NCI-H128 (cell line): ENCODE results near the gene GARS1.

Experiments
- DNase-seq: peaks from one replicate; lab custom pipeline; 2025; ENCODE audit not compliant: unreplicated experiment; lab: John Stamatoyannopoulos, UW

The GARS1 gene

DNA sequence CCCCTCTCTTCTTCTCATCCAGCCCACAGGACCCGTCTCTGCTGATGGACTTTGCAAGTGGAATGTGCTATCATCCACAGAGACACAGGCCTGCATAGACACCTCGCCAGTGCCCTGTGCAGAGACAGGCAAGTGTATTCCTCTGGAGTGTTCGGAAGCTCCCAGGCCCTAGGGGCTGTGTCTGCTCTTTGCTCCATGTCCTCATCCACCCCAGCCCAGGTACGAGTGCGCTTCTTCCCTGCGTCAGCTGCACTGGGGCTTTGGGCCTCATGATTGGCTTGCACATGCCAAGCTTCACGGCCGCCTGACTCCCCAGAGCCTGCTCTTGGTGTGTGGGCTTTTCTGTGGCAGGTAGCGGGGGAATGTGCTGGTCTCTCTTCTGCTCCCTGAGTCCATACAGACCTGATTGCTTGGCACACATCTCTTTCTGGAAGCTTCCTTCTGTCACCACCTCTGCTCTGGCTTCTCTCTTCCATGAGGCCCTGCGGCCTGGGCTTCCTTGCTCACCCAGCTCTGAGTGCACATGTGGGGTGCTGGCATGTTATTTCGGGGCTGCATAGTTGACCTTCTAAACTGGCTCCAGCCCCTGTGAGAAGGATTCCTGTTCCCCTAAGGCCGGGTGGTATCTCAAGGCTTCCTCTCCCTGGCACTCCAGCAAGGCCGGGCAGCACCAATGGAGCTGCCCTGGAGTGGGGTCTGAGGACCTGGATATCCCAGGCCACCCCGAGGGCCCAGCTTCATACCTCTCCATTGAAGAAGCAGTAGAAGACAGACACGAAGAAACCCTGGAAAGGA lies 59.8 kb downstream of the GARS1 start:
- no peak for DNase-seq

- DNase-seq = no peak
Measured at GRCh38 chr7:30655096-30655970, 60.7 kb downstream of the GARS1 start.

- DNase-seq = no peak
Measured at GRCh38 chr7:30656006-30656957, 61.6 kb downstream of the GARS1 start.

DNA sequence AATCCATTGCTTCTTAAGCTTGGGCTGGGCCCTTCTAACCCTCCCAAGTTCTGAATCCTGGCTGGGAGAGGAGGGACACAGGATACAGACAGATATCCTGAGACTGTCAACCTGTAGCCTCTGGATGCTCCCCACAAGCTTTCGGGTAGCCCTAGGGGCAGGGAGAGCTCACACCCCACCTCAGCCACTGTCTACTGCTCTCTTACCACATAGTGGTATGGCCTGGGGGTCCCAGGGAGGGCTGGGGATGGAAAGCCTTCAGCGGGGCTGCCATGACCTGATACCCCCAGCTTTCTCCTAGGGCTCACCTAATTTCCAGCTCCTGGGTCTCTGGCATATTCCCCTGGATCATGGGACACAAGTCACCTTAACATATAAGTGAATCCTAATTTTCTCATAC lies 62.5 kb downstream of the GARS1 start:
- no peak for DNase-seq

GRCh38 chr7:30658479-30659074 lies 63.9 kb downstream of the GARS1 start:
- DNase-seq = no peak

DNA sequence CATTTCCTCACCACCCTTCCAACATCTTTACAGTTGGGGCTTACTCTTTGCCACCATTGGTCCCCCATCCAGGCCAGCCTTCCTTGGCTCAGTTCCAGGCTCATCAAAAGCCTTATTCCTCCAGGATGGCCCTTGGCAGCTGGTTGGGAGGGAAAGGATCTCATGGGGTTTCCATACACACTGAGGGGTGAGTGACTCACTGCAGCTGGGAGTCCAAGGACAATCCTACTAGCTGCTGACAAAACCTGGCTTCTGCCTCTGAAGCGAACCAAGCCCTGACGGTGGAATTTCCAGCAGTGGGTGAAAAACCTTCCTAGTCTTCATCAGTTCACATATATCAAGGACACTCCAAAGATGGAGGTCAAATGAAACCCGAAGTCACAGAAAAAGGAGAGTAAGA lies 64.6 kb downstream of the GARS1 start:
- DNase-seq = no peak

GRCh38 chr7:30660331-30661255 lies 65.9 kb downstream of the GARS1 start:
- DNase-seq = no peak

DNA sequence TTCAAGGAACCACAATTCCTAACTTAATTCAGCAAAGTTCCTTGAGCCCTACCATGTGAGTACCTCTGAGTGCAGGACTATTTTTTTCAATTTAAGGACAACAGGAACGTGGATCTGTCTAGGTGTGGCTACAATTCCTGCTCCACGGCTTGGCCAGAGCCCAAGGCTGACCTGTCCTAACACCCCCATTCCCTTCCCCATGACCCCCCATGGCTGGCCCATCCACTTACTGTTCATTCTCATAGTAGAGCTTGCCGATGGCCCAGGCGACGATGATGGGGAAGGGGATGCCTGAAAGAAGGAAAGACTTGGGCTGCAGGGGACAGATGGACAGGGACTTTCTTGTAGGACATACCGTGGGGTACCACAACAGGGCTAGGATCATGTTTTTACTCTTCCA lies 67.2 kb downstream of the GARS1 start:
- no peak for DNase-seq

- no peak for DNase-seq
Measured at GRCh38 chr7:30662431-30662939, 67.8 kb downstream of the GARS1 start.

DNA sequence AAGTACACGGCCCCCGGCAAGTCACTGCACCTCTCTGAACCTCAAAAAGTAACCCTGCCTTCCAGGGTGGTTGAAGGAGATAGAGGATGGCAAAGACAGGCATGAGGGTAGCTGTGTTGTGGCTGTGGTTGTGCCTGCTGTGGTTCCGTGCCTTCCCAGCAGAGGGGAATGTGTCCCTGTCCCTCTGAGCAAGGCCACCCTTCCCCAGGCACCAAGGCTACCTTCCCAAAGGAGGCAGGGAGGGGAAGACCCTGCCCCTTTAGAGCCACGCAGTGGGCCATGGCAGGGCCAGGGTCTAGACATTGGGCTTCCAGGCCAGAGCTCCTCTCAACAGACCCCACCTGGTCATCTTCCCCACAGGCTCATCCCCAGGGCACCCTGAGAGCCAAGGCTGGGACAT lies 68.7 kb downstream of the GARS1 start:
- DNase-seq = no peak

GRCh38 chr7:30664184-30664885 lies 69.7 kb downstream of the GARS1 start:
- DNase-seq = no peak

DNA sequence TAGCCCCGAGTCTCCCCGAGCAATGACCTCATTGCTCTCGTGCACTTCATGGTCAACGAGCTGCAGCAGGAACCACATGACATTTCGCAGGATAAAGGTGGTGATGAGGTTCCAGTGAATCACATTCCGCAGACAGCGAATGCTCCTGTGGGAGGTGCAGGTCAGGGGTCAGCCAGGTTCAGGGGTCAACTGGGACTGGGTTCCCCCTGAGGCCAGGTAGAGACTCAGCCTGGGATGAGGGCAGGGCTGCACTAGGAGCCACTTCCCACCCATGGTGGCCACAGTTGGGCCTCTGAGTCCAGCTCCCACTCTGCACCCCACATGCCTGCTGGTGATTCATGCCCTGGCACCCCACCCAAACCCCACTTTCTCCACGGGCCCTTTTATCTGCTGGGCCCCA lies 70.4 kb downstream of the GARS1 start:
- DNase-seq = no peak

DNA sequence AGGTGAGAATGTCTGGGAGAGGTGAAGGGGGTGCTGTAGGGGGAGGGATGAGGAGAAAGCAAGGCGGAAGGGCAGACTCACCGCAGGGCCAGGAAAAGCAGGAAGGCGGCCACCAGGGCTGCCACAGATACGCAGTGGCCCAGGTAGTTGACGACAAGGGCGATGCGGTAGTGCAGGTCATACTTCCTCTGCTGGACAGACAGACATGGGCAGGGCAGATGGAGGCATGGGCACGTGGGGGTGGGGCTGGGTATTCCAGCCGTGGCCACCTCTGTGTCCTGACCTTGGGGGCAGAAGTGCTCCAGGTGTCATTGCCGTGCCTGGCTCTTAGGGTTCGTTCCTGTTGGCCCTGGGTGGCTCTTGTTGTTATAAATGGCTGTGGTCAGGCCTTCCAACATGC lies 70.8 kb downstream of the GARS1 start:
- DNase-seq = no peak

DNA sequence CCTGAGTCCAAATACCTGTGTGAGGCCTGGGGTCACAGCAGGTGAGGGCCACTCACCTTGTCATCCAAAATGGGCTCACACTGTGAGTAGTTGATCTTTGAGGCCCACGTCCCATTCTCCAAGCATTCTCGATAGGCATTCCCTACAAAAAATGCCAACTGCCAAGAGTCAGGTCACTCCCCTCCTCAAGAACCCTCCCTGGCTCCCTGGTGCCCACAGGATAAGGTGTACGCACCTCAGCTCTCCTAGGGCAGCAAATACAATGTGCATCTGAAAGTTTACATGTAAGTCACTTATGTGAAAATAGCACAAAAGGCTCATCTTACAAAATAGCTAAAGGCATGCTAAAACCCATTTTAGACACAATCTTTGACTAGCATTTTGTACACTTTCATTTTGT lies 72.5 kb downstream of the GARS1 start:
- DNase-seq = no peak

- DNase-seq = no peak
Measured at GRCh38 chr7:30668102-30668501, 73.4 kb downstream of the GARS1 start.

- DNase-seq = no peak
Measured at GRCh38 chr7:30671793-30672465, 77.3 kb downstream of the GARS1 start.

DNA sequence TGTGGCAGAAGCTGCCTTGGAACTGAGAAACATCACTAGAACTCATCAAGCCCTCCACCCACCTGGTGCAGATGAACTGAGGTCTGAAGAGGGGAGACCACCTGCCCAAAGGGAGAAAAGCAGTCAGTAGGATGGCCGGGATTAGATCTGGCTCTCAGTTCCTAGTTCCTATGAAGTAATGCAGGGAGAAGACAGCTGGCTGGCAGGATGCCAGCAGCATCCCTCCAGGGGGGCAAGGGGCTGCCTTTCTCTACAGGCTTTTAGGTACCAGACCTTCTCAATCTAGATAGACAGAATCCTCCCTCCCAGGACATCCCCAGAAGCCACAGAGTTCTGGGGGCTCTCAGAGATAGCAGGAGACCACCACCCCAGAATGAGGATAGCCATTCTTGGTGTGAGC lies 79.7 kb downstream of the GARS1 start:
- DNase-seq = no peak

DNA sequence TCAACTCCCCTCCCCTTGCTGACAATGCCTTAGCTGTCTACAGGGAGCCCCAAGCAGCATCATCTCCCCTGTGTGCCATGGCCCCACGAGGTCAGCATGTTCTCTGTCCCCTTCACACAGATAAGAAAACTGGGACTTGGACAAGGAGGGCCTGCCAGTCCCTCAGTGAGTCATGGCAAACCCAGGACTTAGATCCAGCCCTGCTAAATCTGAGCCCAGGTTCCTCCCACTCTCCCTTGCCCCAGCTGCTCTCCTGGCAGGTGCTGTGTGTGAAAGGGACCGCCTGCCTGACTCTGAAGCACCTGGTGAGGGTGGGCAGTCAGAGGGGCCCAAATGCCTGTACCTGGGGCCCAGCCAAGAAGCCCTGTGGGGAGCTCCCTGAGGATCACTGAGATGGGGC lies 80.2 kb downstream of the GARS1 start:
- no peak for DNase-seq
